Esophagus muscularis mucosa (tissue), 4 donors: ENCODE measurements around the gene GTPBP6. TPM values are rescaled to one million over a fixed set of nuclear protein-coding genes. Genes with fewer than 3 reads are reported as not detected.

Experiments used
- DNase-seq: peaks from one replicate; pipeline ENCODE4 v3.0.0-alpha.2; 2017; ENCODE audit errors: extremely low spot score
- H3K27ac ChIP-seq, 4 donors: fragments of 200-600 bp; sonication (generic); replicated peaks in 1 of 4; 1 replicate in 3 of 4; 2 replicates in 1 of 4; pipeline ENCODE4 v1.5.1; 2016 to 2019; ENCODE audit warnings: mild to moderate bottlenecking in 1 of 4
- H3K27me3 ChIP-seq, 4 donors: fragments of 200-600 bp; sonication (generic); one replicate each; pipeline versions ENCODE4 v1.5.1 to v1.6.0; 2016 to 2019
- H3K36me3 ChIP-seq, 4 donors: fragments of 200-600 bp; sonication (generic); one replicate each; pipeline ENCODE4 v1.5.1; 2016 to 2019
- H3K4me1 ChIP-seq, 4 donors: fragments of 200-600 bp; sonication (generic); one replicate each; pipeline ENCODE4 v1.5.1; 2016 to 2019
- H3K4me3 ChIP-seq, 4 donors: fragments of 200-600 bp; sonication (generic); 1 replicate in 2 of 4; 2 replicates in 2 of 4; pipeline ENCODE4 v1.5.1; 2016 to 2019; ENCODE audit warnings: mild to moderate bottlenecking in 4 of 4, moderate library complexity in 1 of 4
- H3K9me3 ChIP-seq, 4 donors: fragments of 200-600 bp; sonication (generic); 1 replicate in 3 of 4; 2 replicates in 1 of 4; pipeline ENCODE4 v1.5.1; 2016 to 2019
- EP300 ChIP-seq: sonication (generic); formaldehyde crosslinking; IDR thresholded peaks from one replicate; pipeline ENCODE4 v1.6.1; 2017; ENCODE audit warnings: antibody characterized with exemption
- POLR2A ChIP-seq: fragments of 450-650 bp; IDR thresholded peaks from one replicate; pipeline ENCODE4 v1.6.1; 2017; ENCODE audit warnings: antibody characterized with exemption, moderate library complexity, mild to moderate bottlenecking, low read depth
- POLR2AphosphoS5 ChIP-seq, 2 donors: sonication (generic); formaldehyde crosslinking; IDR thresholded peaks; one replicate each; pipeline ENCODE4 v1.6.1; 2017; ENCODE audit warnings: antibody characterized with exemption in 2 of 2
- WGBS: methylation state at CpG from one replicate; pipeline ENCODE4 v1.1.5; 2018; 5-methylcytosine and 5-hydroxymethylcytosine counted together
- intact Hi-C: fragments of 100-400 bp; cut with DNase I; formaldehyde crosslinking; loops from one replicate; pipeline ENCODE4 v1.15.1; 2023
- total RNA-seq, 4 donors: library from RNA; depleted of rRNA; stranded (reverse); fragments of >200 nt; gene quantifications; one replicate each; pipeline versions ENCODE4 v1.1.0 to v1.2.1, GENCODE V29; 2016
- TF ChIP-seq, protein P1 (sequence below), 3 experiments: fragments of 200-600 bp in 2 of 3; fragments of 450-650 bp in 1 of 3; sonication (generic) in 2 of 3; IDR thresholded peaks; one replicate each; pipeline ENCODE4 v1.5.1; 2017 to 2019; ENCODE audit warnings: antibody characterized with exemption in 3 of 3, mild to moderate bottlenecking in 2 of 3, moderate library complexity in 1 of 3

The GTPBP6 gene
- total RNA-seq, 4 donors from 2014 or later: 31.6 to 61.4 (median 55.5) TPM

DNA sequence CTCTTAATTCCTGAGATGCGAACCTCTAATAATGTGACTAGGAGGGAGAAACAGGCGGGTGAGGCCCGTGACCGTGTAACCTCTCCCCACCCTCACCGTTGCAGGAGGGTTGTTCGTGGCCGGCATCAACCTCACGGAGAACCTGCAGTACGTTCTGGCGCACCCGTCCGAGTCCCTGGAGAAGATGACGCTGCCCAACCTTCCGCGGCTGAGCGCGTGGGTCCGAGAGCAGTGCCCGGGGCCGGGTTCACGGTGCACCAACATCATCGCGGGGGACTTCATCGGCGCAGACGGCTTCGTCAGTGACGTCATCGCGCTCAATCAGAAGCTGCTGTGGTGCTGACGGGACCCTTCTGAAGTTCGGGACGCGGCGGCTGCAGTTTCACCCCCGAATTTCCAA, 19.6 kb downstream of the GTPBP6 start:
- H3K4me1 ChIP-seq: no peaks in the 10 kb centered on the region
- H3K36me3 ChIP-seq: peaks cover 0 to 74% (median 17%) of the 10 kb centered on the region in 4 donors
- no peak for DNase-seq
- TF ChIP-seq POLR2A: no peak
- TF ChIP-seq, protein P1, sequence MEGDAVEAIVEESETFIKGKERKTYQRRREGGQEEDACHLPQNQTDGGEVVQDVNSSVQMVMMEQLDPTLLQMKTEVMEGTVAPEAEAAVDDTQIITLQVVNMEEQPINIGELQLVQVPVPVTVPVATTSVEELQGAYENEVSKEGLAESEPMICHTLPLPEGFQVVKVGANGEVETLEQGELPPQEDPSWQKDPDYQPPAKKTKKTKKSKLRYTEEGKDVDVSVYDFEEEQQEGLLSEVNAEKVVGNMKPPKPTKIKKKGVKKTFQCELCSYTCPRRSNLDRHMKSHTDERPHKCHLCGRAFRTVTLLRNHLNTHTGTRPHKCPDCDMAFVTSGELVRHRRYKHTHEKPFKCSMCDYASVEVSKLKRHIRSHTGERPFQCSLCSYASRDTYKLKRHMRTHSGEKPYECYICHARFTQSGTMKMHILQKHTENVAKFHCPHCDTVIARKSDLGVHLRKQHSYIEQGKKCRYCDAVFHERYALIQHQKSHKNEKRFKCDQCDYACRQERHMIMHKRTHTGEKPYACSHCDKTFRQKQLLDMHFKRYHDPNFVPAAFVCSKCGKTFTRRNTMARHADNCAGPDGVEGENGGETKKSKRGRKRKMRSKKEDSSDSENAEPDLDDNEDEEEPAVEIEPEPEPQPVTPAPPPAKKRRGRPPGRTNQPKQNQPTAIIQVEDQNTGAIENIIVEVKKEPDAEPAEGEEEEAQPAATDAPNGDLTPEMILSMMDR (IDR thresholded peaks at IDR 0.05): no peak
- no peak for TF ChIP-seq POLR2AphosphoS5 (IDR thresholded peaks at IDR 0.05)
- no peak for TF ChIP-seq EP300
- no peaks in the 10 kb centered on the region for H3K27me3 ChIP-seq
- H3K9me3 ChIP-seq: no peaks in the 10 kb centered on the region
- 96% methylated on average over 36 of the region's 36 CpGs for WGBS
- intact Hi-C loops: no loop called here
- H3K4me3 ChIP-seq: no peak overlapping the region
- H3K27ac ChIP-seq: no peak overlapping the region

DNA sequence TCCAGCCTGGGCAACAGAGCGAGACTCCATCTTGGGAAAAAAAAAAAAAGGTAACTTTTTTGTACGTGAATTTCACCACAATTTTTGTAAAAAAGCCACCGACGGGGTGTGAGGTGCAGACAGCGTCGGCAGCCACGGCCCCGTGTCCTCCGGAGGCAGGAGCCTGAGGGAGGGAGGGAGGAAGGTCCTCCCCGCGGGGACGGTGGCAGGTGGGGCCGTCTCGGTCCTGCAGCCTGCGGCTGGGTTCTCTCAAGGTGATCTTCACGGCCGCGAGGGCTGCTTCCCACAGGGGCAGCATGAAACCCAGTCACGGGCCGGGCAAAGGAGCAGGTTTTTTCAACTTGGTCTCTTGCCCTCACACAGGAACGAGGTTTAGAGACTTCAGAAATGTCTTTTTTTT, 23.5 kb downstream of the GTPBP6 start:
- Histone ChIP-seq H3K4me1 (no peaks in the 10 kb centered on the region), H3K27ac (no peak overlapping the region), H3K9me3 (no peaks in the 10 kb centered on the region), H3K36me3 (peaks cover 9 to 76% (median 26%) of the 10 kb centered on the region in 4 donors), H3K4me3 (no peak overlapping the region), H3K27me3 (no peaks in the 10 kb centered on the region)
- 93% methylated on average over 21 of the region's 21 CpGs for WGBS
- TF ChIP-seq EP300 (no peak), POLR2AphosphoS5 (IDR thresholded peaks at IDR 0.05) (no peak), POLR2A (no peak)
- TF ChIP-seq, protein P1 (IDR thresholded peaks at IDR 0.05): no peak
- intact Hi-C loops: no loop called here
- no peak for DNase-seq

DNA sequence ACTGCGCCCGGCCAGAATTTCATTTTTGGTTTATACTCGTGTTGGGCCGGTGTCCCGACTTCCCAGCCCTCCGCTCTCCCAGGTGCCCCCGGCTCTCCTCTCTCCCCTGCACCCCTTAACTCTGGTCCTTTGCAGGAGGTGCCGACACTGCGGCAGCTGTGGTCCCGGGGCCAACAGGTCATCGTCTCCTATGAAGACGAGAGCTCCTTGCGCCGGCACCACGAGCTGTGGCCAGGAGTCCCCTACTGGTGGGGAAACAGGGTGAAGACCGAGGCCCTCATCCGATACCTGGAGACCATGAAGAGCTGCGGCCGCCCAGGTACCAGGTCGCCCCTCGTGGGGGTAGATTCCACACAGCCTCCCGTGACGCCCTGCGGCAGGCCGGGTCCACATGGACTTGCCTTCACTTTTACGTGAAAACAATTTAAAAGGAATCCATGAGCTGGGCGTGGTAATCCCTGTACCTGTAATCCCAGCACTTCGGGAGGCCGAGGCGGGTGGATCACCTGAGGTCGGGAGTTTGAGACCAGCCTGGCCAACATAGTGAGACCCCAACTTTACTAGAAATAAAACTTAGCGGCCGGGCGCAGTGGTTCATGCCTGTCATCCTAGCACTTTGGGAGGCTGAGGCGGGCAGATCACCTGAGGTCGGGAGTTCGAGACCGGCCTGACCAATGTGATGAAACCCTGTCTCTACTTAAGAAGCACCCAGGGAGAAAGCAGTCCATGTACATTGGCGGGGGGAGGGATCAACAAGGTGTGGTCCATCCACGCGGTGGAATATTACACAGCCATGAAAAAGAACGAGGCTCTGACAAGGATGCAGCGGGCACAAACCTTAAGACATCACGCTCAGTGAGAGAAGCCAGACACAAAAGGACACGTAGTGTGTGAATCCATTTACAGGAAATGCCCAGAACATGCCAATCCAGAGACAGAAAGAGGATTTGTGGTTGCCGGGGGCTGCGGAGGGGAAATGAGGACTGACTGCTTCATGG, 25.4 kb downstream of the GTPBP6 start:
- Histone ChIP-seq H3K36me3 (peaks cover 19 to 81% (median 38%) of the 10 kb centered on the region in 4 donors), H3K9me3 (no peaks in the 10 kb centered on the region), H3K27me3 (no peaks in the 10 kb centered on the region), H3K4me3 (no peak overlapping the region), H3K27ac (no peak overlapping the region), H3K4me1 (no peaks in the 10 kb centered on the region)
- intact Hi-C loops: no loop called here
- WGBS: 95% methylated on average over 38 of the region's 47 CpGs
- no peak for DNase-seq
- TF ChIP-seq POLR2A: no peak
- TF ChIP-seq EP300: no peak
- TF ChIP-seq POLR2AphosphoS5 (IDR thresholded peaks at IDR 0.05): no peak
- TF ChIP-seq, protein P1 (IDR thresholded peaks at IDR 0.05): no peak

DNA sequence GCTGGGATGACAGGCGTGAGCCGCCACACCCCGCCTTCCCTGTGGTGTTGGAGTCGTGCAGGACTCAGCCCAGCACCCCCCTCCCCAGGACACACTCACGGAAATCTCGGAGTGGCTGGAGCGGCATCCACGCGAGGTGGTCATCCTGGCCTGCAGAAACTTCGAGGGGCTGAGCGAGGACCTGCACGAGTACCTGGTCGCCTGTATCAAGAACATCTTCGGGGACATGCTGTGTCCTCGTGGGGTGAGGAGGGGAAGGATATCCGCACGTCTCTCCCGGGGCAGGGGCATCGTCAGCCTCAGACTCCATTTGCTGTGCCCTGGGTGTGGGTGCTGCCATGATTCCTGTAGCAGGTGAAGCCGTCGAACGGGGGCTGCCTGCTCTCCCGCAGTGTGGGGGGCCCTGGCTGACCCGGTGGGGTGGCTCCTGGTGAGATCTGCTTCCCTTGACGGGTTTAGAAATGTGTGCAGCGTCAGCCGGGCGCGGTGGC, 27.1 kb downstream of the GTPBP6 start:
- H3K27ac ChIP-seq: no peak overlapping the region
- peaks cover 0 to 3% (median 0%) of the 10 kb centered on the region in 4 donors for H3K4me1 ChIP-seq
- no peaks in the 10 kb centered on the region for H3K9me3 ChIP-seq
- H3K36me3 ChIP-seq: peaks cover 19 to 84% (median 38%) of the 10 kb centered on the region in 4 donors
- H3K27me3 ChIP-seq: no peaks in the 10 kb centered on the region
- intact Hi-C loops: no loop called here
- 95% methylated on average over 7 of the region's 29 CpGs for WGBS
- TF ChIP-seq EP300 (no peak), POLR2A (no peak), POLR2AphosphoS5 (IDR thresholded peaks at IDR 0.05) (no peak)
- TF ChIP-seq, protein P1 (IDR thresholded peaks at IDR 0.05): no peak
- no peak overlapping the region for H3K4me3 ChIP-seq
- DNase-seq: no peak
